Fibroblast of villous mesenchyme (primary cell): ENCODE measurements around the gene KLHDC7A. TPM values are rescaled to one million over a fixed set of nuclear protein-coding genes. Genes with fewer than 3 reads are reported as not detected.

Source experiments
- DNase-seq: peaks from one replicate; pipeline ENCODE4 v3.0.0-alpha.2; 2010; ENCODE audit warnings: low read depth
- H3K4me3 ChIP-seq: 2 replicates; pipeline ENCODE4 v1.5.1; 2011; ENCODE audit warnings: low read depth, mild to moderate bottlenecking, low read length
- total RNA-seq: library from RNA; depleted of rRNA; stranded (reverse); fragments of >200 nt; gene quantifications from 2 replicates; pipeline ENCODE4 v1.2.3, GENCODE V29; 2012
- TF ChIP-seq, protein P1 (sequence below): IDR thresholded peaks from 2 replicates; pipeline ENCODE4 v1.5.1; 2012; ENCODE audit warnings: low read depth, mild to moderate bottlenecking, low read length; ENCODE audit not compliant: insufficient read depth

The KLHDC7A gene
- total RNA-seq, result not detected in 2 replicates

DNA sequence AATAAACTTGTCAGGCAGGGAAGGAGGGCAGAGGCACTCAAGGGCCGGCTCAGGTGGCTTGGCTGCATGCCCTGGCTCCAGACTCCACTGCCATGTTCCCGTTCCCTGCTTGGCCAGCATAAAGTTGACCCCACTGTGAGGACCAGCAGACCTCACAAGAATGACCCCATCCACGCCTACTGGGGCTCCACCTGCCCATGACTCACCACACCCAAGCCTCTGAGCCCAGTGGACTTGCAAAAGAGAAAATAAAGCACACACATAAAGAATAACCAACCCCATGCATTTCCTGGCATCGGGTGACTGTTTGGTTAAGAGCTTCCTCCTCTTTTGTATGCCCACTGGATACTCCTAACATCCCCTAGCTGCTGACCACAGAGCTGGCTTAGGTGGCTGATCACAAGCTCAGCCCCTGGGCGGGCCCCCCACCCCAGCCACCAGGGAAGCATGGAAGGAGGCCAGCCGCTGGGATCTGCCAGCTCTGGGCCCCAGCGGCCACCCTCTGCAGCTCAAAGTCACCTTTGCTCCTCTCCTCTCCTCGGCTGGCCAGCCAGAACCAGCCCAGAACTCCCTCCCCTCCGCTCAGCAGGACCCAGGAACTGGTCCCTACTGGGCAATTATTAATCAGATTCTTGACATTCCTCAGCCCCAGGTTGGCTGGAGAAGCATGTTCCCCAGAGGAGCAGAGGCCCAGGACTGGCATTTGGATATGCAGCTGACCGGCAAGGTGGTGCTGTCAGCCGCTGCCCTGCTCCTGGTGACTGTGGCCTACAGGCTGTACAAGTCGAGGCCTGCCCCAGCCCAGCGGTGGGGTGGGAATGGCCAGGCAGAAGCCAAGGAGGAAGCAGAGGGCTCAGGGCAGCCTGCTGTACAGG lies at the start of gene KLHDC7A:
KLHDC7A (plus strand) TSS at position 616 of the 875 bp plus-strand sequence; CDS start at position 668, 52 bp downstream.
- TF ChIP-seq, protein P1, sequence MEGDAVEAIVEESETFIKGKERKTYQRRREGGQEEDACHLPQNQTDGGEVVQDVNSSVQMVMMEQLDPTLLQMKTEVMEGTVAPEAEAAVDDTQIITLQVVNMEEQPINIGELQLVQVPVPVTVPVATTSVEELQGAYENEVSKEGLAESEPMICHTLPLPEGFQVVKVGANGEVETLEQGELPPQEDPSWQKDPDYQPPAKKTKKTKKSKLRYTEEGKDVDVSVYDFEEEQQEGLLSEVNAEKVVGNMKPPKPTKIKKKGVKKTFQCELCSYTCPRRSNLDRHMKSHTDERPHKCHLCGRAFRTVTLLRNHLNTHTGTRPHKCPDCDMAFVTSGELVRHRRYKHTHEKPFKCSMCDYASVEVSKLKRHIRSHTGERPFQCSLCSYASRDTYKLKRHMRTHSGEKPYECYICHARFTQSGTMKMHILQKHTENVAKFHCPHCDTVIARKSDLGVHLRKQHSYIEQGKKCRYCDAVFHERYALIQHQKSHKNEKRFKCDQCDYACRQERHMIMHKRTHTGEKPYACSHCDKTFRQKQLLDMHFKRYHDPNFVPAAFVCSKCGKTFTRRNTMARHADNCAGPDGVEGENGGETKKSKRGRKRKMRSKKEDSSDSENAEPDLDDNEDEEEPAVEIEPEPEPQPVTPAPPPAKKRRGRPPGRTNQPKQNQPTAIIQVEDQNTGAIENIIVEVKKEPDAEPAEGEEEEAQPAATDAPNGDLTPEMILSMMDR, result no peak
- DNase-seq, result no peak
- no peak within 1 kb of the TSS for H3K4me3 ChIP-seq

GRCh38 chr1:18434041-18434440 lies 46.7 kb upstream of the KLHDC7A start:
- no peak overlapping the region for H3K4me3 ChIP-seq
- DNase-seq, result no peak
- TF ChIP-seq, protein P1, result no peak

DNA sequence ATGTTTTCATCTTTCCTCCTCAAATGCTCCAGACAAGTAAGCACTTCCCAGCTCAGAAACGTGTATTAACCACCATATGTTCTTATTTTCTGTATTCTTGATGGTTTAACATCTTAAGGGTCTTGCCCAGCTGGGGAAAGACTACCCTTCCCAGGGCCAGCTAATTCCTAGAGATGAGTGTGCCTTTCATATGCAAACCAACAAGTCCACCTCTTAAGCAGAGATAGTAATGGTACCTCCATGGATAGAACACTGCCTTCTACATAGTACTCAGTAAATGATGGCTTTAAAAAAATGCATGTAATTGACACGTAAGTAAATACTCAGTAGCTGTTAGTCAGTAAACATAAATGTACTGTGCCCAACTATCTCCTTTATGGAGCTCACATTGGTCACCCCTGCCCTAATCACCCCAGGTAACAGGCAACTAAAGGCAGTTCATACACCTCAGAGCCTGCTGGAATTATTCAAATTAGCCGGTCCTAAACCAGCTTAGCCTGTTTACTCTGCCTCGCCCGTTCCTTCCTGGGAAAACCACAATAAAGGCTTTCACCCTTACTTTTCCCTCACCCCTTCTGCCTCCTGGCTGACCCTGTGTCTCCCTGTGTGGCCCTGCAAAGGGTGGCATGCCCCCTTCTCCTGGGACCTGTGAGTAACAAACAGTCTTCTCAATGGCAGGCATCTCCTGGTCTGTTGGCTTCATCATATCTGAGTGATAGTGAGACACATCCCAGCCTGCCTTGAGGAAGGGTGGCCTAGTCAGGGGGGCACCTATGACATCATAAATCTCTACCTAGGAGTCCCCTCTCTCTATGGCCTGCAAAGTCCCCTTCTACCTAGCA lies 40.1 kb upstream of the KLHDC7A start:
- H3K4me3 ChIP-seq, result no peak overlapping the region
- DNase-seq, result no peak
- TF ChIP-seq, protein P1, result no peak

DNA sequence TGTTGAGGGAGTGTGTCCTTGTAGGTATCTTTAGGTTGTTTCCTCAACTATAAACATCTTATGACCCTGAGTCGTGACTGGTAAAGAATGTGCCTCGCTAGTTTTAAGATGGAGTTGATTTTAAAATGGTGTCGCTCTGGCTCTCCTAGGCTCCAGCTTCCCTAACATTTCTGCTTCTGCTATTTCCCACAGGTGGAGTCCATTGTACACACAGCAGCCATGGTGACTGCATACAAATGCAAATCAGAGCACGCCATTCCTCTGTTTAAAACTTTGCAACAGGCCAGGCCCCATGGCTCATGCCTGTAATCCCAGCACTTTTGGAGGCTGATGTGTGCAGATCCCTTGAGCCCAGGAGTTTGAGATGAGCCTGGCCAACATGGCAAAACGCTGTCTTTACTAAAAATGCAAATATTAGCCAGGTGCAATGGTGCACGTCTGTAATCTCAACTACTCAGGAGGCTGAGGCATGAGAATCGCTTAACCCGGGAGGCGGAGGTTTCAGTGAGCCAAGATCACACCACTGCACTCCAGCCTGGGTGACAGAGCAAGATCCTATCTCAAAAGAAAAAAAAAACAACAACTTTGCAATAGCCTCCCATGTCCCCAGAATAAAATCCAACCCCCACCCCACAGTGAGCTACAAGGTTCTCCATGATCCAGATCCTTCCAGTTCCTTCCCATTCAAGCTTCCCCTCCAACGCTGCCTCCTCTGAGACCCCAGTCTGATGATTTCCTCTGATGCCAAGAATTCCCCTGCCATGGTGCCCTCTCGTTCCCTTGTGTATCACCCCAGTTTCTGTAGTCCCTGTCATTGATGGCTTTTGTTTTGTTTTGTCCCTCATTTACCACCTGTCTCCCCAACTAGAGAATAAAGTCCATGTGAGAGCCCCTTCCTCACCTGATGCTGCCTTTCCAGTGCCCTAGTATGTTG lies 36.9 kb upstream of the KLHDC7A start:
- no peak overlapping the region for H3K4me3 ChIP-seq
- DNase-seq, result no peak
- TF ChIP-seq, protein P1, result no peak

DNA sequence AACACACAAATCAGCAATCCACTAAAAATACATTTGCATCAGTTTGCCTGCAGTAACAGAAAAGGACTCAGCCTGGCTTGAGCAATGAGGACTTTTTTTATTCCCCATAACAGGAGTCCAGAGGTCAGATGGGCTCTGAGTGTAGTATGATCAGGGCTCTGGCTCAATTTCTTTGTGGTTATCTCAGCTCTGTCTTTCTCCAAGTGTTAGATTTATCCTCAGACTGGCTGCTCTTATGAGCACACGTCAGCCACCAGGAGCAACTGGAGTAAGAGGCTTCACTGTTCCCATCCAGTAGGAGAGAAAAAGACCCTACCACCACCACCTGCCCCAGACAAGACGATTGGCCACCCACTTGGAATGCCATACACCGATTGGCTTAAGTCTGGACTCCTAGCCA lies 36.2 kb upstream of the KLHDC7A start:
- DNase-seq, result no peak
- TF ChIP-seq, protein P1, result no peak
- no peak overlapping the region for H3K4me3 ChIP-seq

DNA sequence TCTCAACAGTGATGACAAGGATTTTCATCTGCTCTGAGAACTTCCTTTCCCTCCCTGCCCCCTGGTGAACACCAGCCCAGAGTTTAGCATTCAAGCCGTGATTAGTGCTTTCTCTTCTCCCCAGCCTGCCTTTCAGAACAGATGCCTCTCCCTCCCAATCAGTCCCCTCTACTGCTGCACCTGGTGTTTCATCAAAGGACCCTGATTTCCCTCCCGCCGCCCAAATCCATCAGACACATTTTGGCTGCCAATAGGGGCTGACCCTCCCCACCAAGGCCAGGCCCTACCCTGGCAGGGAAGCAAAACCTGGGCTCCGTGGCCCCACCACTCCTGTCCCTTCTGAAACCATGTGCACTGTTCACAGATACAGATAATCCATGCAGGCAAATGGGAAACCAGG lies 34.0 kb upstream of the KLHDC7A start:
- TF ChIP-seq, protein P1, result no peak
- DNase-seq, result no peak
- no peak overlapping the region for H3K4me3 ChIP-seq
